GM21825 (cell line): ENCODE results near the gene TENT4B.
A peak's percentile ranks its signal among the peaks of the same experiment; 100 is the strongest.
"Not testable (repeated sequence)": the region's sequence is repeated elsewhere in the genome, so short reads cannot be mapped to it uniquely, and the experiment has no call there.

Experiments
- ATAC-seq: cut with Tn5 transposase; IDR thresholded peaks from one replicate; pipeline ENCODE4 v1.9.1; 2021; ENCODE audit warnings: mild to moderate bottlenecking, moderate library complexity; ENCODE audit not compliant: unreplicated experiment

The TENT4B gene

DNA sequence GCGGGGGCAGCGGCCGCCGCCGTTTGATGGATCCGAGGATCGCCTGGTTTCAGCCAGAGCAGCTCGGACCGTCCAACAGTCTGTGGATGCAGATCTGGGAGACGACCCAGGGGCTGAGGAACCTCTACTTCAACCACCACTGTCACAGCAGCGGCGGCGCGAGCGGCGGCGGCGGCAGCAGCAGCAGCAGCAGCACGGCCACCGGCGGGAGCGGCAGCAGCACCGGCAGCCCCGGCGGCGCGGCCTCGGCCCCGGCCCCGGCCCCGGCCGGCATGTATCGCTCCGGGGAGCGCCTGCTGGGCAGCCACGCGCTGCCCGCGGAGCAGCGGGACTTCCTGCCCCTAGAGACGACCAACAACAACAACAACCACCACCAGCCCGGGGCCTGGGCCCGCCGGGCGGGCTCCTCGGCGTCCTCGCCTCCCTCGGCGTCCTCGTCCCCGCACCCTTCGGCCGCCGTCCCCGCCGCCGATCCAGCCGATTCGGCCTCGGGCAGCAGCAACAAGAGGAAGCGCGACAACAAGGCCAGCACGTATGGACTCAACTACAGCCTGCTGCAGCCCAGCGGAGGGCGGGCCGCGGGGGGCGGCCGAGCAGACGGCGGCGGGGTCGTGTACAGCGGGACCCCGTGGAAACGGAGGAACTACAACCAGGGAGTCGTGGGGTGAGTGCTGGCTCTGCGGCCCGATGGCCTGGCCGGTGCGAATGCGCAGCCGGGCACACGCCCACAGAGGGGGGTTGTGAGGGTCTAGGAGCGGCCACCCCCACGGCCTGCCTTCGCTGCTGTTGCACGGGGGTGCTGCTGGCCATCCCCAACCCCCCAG lies 702 bp downstream of the TENT4B start:
- ATAC-seq: peak; percentile 30

DNA sequence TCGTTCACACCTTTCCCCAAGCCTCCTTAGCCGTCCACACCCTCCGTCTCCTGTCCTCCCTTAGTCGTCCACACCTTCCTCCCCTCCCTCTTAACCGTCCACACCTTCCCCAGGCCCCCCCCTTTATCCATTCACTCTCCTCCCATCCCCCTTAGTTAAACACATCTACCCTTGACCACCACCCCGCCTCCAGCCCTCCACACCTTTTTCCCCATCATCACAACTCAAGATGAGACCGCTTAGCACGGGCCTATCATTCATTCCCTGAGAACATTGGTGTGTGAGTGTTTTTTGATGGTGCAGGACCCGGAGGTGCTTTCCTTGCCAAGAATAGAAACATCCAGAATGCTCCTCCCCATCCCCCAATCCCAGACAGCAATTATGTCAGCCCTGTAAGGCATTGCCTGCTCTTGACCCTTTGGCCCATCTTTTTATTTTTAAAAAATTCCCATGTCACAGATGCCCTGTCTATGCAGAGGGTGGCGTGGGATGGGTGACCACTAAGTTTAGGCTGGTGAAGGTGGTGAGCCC lies 1.4 kb downstream of the TENT4B start:
- ATAC-seq: no peak

DNA sequence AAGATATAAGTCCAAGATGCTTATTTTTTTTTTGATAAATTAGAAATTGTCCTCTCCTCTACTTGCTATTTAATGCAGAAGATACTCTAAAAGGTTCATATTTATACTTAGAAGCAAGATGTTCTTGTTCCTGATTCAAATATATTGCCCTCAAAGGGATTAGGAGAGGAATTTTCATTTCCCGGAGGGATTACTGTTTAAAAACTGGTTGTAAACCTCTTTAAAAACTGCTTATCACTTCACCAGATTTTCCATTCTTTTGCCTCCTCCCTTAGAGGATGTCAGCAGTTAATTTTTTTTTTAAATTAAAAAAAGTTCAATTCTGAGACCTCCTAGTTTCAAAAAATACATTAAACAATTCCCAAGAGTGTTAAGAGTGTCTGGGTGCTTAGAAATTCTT lies 2.8 kb downstream of the TENT4B start:
- ATAC-seq: no peak

DNA sequence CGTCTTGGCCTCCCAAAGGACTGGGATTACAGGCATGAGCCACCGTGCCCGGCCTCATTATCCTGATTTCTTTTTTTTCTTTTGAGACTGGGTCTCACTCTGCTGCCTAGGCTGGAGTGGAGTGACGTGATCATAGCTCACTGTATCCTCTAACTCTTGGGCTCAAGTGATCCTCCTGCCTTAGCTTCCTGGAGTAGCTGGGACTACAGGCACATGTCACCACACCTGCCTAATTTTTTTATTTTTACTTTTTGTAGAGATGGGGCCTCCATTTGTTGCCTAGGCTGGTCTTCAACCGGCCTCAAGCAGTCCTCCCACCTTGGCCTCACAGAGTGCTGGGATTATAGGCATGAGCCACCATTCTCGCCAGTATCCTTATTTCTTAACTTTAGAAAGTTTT lies 3.5 kb downstream of the TENT4B start:
- ATAC-seq: no peak

DNA sequence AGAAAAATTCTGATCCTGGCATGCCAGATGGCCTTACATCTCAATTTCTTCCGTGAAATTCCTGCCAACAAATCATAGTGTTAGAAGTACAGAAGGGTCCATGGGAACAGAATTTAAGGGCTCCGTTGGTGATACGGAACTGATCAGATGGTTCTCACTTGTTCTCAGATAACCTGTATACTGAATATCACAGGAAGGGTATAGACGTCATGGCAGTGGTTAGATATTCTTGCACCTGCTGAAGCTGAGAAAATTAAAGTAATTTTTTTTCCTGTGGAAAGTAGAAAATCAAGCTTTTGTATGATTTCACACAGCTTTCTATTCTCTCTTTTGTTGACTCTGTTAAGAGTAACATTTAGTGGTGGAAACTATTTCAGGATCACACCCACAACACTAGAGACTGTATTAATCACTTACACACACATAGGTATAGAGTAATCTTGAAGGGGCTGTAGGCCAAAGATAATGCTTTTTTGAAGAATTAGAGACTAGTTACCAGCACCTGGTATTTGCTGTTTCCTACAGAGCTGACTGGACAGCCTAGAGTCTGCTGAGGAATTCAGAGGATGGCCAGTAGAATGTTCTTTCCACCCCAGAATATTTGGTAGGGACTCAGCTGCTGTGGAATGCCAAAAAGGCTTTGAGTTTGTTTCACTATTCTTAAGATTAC lies 7.5 kb downstream of the TENT4B start:
- ATAC-seq: no peak

DNA sequence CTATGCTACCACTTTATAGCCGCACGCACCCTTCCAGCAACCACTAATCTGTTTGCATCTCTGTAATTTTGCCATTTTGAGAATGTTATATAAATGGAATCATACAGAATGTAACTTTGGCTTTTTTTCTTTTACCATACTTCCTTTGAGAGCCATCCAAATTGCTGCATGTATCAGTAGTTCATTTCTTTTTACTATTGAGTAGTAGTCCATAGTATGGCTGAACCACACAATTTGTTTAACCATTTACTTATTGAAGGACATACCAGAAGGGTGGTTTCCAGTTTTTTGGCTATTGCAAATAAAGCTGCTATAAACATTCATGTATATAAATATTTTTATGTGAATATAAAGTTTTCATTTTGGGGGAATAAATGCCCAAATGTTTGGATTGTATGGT lies 8.8 kb downstream of the TENT4B start:
- peak; percentile 47 for ATAC-seq

DNA sequence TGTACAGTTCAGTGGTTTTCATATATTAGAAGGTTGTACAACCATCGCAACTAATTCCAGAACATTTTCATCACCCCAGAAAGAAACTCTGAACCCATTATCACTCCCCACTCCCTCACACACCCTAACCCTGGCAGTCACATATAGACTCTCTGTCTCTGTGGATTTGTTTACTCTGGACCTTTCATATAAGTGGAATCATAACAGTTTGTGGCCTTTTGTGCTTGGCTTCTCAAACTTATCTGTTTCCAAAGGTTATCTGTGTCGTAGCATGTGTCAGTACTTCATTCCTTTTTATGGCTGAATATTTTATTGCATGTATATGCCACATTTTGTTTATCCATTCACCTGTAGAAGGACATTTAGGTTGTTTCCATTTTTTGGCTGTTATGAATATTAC lies 12.4 kb downstream of the TENT4B start:
- ATAC-seq: no peak

DNA sequence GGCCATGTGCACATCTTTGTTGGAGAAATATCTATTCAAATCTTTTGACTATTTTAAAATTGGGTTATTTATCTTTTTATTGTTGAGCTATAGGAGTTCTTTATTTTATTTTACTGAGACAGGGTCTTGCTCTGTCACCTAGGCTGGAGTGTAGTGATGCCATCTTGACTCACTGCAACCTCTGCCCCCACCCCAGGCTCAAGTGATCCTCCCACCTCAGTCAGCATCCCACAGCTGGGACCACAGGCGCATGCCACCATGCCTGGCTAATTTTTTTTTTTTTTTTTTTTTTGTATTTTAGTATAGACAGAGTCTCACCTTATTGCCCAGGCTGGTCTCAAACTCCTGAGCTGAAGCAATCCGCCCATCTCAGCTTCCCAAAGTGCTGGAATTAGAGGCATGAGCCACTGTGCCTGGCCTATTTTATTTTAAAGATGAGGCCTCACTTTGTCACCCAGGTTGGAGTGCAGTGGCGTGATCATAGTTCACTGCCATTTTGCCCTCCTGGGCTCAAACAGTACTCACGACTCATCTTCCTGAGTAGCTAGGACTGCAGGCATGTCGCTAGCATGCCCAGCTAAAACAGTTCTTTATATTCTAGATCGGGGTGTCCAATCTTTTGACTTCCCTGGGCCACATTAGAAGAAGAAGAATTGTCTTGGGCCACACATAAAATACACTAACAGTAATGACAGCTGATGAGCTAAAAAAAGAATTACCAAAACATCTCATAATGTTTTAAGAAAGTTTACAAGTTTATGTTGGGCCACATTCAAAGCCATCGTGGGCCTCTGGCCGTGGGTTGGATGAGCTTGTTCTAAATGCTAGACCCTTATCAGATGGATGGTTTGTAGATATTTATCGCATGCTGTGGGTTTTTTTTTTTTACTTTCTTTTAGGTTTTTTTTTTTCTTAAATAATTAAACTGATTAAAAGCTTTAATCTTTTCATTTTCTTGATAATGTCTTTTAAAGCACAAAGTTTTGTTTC lies 13.7 kb downstream of the TENT4B start:
- no peak for ATAC-seq

DNA sequence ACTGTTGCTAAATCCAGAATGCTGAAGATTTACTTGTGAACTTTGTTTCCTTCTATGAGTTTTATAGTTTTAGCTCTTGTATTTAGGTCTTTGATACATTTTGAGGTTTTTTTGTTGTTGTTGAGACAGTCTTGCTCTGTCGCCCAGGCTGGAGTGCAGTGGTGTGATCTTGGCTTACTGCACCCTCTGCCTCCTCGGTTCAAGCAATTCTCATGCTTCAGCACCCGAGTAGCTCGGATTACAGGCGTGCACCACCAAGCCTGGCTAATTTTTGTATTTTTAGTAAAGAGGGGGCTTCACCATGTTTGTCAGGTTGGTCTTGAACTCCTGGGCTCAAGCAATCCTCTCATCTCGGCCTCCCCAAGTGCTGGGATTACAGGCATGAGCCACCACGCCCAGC lies 14.4 kb downstream of the TENT4B start:
- no peak for ATAC-seq

DNA sequence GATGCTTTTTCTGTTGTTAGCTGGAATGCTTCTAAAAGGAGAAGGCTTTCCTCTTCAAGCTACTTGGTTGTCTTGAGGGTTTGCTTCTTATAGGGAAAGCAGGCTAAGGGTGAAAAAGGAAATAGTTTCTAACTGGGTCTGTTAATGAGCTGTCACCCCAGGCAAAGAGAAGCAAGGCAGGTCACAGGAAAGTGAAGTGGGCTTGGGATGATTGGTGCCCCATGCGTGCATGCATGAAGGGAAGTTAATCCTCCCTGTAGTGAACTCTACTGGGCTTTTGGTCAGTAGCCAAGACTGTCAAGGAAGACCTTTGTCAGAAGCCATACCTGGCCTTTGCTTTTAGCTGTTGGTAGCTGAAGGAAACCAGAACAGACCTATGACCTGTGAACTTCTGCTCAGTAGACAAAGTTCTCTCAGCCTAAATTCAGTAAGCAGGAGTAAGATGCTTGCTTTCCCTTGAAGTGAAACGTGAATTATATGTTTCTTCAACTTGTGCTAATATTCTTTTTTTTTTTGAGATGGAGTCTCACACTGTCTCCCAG lies 16.5 kb downstream of the TENT4B start:
- no peak for ATAC-seq

DNA sequence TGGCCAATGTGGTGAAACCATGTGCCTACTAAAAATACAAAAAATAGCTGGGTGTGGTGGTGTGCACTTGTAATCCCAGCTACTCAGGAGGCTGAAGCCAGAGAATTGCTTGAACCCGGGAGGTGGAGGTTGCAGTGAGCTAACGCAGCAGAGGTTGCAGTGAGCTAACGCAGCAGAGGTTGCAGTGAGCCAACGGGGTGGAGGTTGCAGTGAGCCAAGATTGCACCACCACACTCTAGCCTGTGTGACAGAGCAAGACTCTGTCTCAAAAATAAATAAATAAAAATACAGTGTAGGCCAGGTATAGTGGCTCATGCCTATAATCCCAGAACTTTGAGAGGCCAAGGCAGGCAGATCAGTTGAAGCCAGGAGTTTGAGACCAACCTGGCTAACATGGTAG lies 18.7 kb downstream of the TENT4B start:
- not testable (repeated sequence) for ATAC-seq

DNA sequence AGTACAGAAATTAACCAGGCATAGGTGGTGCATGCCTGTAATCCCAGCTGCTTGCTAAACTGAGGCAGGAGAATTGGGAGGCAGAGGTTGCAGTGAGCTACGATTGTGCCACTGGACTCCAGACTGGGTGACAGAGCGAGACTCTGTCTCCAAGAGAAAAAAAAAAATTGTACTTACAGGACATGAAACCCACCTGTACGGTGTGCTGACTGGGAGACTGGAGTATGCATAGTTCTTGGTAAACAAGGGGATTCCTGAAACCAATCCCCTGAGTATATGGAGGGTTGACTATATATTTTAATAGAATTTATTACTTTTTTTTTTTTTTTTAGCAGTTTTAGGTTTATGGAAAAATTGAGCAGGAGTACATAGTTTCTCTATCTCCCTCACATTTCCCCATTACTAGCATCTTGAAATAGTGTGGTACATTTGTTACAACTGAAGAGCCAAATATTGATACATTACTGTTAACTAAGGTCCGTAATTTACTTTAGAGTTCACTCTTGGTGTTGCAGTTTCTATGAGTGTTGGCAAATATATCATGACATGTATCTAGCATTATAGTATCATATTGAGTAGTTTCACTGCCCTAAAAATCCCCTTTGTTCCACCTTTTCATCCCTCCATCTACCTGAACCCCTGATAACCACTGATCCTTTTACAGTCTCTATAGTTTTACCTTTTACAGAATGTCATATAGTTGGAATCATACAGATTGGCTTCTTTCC lies 19.3 kb downstream of the TENT4B start:
- no peak for ATAC-seq

DNA sequence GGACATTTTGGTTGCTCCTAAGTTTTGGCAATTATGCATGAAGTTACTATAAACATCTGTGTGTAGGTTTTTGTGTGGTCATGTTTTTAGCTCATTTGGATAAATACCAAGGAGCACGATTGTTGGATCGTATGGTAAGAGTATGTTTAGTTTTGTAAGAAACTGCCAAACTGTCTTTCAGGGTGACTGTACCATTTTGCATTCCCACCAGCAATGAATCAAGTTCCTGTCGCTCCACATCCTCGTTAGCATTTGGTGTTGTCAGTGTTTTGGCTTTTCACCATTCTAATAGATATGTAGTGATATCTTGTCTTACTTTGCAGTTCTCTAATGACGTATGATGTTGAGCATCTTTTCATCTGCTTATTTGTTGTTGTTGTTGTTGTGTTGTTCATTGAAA lies 20.2 kb downstream of the TENT4B start:
- no peak for ATAC-seq

DNA sequence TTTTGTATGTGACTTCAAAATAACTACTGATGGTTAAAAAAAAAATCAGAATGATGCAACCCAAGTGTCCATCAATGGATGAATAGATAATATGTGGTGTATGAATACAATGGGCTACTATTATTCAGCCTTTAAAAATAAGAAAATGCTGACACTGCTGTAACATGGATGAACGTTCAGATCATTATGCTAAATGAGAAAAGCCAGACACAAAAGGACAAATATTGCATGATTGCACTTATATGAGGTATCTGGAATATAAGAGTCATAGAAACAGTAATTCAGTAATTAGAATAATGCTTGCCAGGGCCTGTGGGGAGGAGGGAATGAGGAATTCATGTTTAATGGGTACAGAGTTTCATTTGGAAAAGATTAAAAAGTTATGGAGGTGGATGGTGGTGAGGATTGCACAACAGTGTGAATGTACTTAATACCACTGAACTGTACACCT lies 25.4 kb downstream of the TENT4B start:
- ATAC-seq: no peak

DNA sequence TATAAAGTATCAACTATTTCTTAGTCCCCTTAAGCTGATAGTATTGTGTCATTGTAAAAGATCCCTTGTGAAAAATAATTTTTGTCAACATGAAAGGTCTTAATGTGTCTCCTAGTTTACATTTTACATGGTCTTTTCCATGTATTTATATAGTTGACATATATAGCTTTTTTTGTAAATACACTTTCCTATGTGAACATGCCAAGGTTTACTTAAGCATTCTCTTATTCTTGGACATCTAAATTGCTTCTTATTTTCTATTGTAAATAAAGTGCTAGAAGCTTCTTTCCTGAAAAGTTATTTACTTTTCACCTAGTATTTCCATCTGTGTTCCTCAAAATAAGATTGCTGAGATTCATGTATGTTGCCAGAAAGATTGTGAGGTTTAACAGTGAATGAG lies 29.3 kb downstream of the TENT4B start:
- ATAC-seq: no peak

DNA sequence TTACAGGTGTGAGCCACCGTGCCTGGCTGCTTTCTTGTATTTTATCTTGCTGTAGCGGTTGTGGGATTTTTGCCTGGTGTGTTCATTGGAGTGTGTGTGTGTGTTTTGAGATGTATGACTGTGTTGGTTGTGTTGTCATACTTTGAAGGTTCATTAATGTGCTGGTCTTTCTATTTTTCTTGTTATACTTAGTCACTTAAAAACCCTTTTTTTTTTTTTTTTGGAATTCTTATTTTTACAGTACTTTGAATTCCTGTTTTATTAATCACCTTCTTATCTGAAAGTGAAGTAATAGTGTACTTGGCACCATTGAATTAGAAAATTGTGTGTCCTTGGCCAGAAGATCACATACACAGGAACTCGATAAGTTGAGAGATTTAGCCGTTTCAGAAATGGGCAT lies 30.2 kb downstream of the TENT4B start:
- ATAC-seq: no peak

DNA sequence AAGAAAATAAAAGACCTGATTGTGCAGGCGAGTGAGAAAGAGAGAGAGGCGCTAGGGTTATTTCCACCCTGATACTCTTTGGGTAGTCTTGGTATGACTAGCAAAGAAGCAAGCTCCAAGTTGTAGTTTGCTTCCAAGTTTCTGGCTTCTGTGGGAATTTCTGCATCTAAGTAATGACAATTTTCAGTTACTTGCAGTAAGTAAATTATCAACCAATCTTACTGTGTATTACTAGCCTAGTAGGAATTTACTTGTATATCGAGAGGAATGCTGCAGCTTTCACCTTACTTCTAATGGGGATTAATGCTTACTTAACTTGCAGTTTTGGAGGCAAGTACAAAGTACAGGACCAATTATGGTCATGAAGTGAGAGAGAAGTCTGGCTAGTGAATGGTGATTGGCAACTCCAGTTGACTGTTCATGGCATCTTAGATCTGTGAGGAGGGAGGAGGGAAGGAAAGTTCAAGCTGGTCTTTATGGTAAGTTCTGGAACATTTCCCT lies 31.9 kb downstream of the TENT4B start:
- no peak for ATAC-seq

DNA sequence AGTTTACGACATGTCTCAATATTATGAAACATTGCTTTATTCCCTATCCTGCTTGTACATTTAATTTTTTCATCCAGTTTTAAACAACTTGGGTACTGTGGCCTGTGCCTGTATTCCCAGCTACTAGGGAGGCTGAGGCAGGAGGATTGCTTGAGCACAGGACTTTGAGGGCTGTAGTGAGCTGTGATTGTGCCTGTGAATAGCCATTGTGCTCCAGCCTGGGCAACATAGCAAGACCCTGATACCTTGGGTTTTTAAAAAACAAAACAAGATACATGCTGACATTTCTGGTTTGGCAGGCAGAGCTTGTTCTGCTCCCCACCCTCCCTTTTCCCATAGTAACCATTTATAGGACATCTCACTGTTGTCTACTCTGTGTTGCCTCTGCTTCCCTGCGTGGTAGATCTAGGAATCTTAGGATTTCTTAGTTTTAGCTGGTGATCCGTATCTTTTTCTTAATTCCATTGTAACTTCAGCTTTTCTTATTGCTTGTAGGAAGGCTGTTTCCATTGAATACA lies 35.6 kb downstream of the TENT4B start:
- no peak for ATAC-seq

DNA sequence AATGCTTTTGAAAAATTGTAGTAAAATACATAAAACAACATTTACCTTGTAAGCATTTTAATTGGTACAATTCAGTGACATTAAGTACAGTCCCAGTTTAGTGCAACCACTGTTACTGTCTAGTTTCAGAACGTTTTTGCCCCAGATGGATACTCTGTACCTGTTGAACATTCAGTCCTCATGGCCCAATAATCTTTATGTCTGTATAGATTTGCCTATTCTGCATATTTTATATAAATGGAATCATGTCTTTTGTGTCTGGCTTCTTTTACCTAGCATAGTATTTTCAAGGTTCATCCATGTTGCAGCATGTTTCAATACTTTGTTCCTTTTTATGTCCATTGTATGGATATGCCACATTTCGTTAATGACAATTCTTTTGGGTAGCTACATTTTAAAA lies 37.2 kb downstream of the TENT4B start:
- ATAC-seq: no peak
